Esophagus muscularis mucosa (tissue), 2 donors: ENCODE data around the gene TMEM132A.

Experiments
- POLR2A ChIP-seq: fragments of 450-650 bp; IDR thresholded peaks from one replicate; pipeline ENCODE4 v1.6.1; 2017; ENCODE audit warnings: antibody characterized with exemption, moderate library complexity, mild to moderate bottlenecking, low read depth
- POLR2AphosphoS5 ChIP-seq, 2 donors: sonication (generic); formaldehyde crosslinking; IDR thresholded peaks; one replicate each; pipeline ENCODE4 v1.6.1; 2017; ENCODE audit warnings: antibody characterized with exemption in 2 of 2

DNA sequence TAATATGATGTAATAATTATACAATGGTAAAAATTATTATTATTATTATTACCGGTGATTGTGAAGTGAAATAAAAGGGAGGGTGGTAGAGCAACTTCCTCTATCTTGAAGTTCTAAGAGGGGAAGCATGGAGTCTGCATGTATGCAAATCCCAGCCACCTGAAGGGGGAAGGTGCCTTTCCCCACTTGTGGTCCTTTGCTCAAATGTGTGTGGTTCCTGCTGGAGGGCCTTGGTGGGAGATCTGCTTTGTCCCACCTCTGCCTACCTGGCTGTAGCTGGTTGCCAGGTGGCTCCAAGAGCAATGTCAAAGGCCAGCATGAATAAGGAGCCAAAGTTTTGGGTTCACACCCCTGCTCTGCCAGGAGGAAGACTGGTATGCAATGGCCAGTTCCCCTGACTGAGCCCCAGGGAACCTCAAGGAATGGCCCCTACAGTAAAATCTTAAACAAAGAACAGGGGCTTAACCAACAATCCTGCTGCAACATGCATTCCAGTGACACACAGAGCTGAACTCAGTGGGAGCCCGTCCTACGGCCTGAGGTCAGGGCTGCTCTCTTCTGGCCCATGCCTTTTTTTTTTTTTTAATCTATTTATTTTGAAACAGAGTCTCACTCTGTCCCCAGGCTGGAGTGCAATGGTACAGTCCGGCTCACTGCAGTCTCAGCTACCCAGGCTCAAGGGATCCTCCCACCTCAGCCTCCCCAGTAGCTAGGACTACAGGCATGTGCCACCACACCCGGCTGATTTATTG is 8.5 kb downstream of the TMEM132A start:
- TF ChIP-seq POLR2AphosphoS5 (IDR thresholded peaks at IDR 0.05) (no peak), POLR2A (no peak)
